Fibroblast of villous mesenchyme (primary cell): ENCODE measurements around the gene GNAI3. TPM values are rescaled to one million over a fixed set of nuclear protein-coding genes. Genes with fewer than 3 reads are reported as not detected.

Experiments used
- DNase-seq: peaks from one replicate; pipeline ENCODE4 v3.0.0-alpha.2; 2010; ENCODE audit warnings: low read depth
- H3K4me3 ChIP-seq: 2 replicates; pipeline ENCODE4 v1.5.1; 2011; ENCODE audit warnings: low read depth, mild to moderate bottlenecking, low read length
- CTCF ChIP-seq: IDR thresholded peaks from 2 replicates; pipeline ENCODE4 v1.5.1; 2012; ENCODE audit warnings: low read depth, mild to moderate bottlenecking, low read length; ENCODE audit not compliant: insufficient read depth
- total RNA-seq: library from RNA; depleted of rRNA; stranded (reverse); fragments of >200 nt; gene quantifications from 2 replicates; pipeline ENCODE4 v1.2.3, GENCODE V29; 2012

The GNAI3 gene
- total RNA-seq, 1 donor = 17.3 TPM

- no peak for TF ChIP-seq CTCF
- no peak for DNase-seq
- H3K4me3 ChIP-seq = no peak overlapping the region
Measured at GRCh38 chr1:109642626-109643025, 94.2 kb downstream of the GNAI3 start.

- DNase-seq = peak; percentile 74
- TF ChIP-seq CTCF = peak; percentile 94
- H3K4me3 ChIP-seq = no peak overlapping the region
Measured at GRCh38 chr1:109643385-109644230, 95.2 kb downstream of the GNAI3 start.

GRCh38 chr1:109644670-109645069, 96.3 kb downstream of the GNAI3 start:
- TF ChIP-seq CTCF = no peak
- no peak overlapping the region for H3K4me3 ChIP-seq
- DNase-seq = peak; percentile 11

GRCh38 chr1:109649491-109649914, 101.1 kb downstream of the GNAI3 start:
- H3K4me3 ChIP-seq = peak overlapping the region; percentile 42
- TF ChIP-seq CTCF = peak; percentile 56

GRCh38 chr1:109650609-109651008, 102.2 kb downstream of the GNAI3 start:
- no peak overlapping the region for H3K4me3 ChIP-seq
- DNase-seq = no peak
- no peak for TF ChIP-seq CTCF

More at GRCh38 chr1:109649491-109649914, 101.1 kb downstream of the GNAI3 start:
- DNase-seq = peak; percentile 75

GRCh38 chr1:109652402-109652801, 104.0 kb downstream of the GNAI3 start:
- no peak for TF ChIP-seq CTCF
- no peak for DNase-seq

More at GRCh38 chr1:109652402-109652801, 104.0 kb downstream of the GNAI3 start:
- H3K4me3 ChIP-seq = no peak overlapping the region
